Ascending aorta (tissue), 2 donors: ENCODE results near the gene EPB41L5. TPM values are rescaled to one million over a fixed set of nuclear protein-coding genes. Genes with fewer than 3 reads are reported as not detected.
A peak's percentile ranks its signal among the peaks of the same experiment; 100 is the strongest.

Experiments used
- DNase-seq, 2 donors: peaks; one replicate each; pipeline ENCODE4 v3.0.0-alpha.2; 2019; ENCODE audit warnings: low spot score in 2 of 2
- H3K27ac ChIP-seq, 2 donors: fragments of 200-600 bp; sonication (generic); one replicate each; pipeline ENCODE4 v1.5.1; 2016 to 2017; ENCODE audit warnings: mild to moderate bottlenecking in 1 of 2
- H3K27me3 ChIP-seq: fragments of 200-600 bp; sonication (generic); one replicate; pipeline ENCODE4 v1.5.1; 2017
- H3K36me3 ChIP-seq, 2 donors: fragments of 200-600 bp; sonication (generic); one replicate each; pipeline ENCODE4 v1.5.1; 2016
- H3K4me1 ChIP-seq, 2 donors: fragments of 200-600 bp; sonication (generic); one replicate each; pipeline ENCODE4 v1.5.1; 2016 to 2017; ENCODE audit warnings: mild to moderate bottlenecking in 1 of 2
- H3K4me3 ChIP-seq, 2 donors: fragments of 200-600 bp; sonication (generic); one replicate each; pipeline ENCODE4 v1.5.1; 2016 to 2017; ENCODE audit warnings: mild to moderate bottlenecking in 1 of 2
- H3K9me3 ChIP-seq, 2 donors: fragments of 200-600 bp; sonication (generic); one replicate each; pipeline ENCODE4 v1.5.1; 2016
- intact Hi-C: fragments of 100-400 bp; cut with DNase I; formaldehyde crosslinking; loops from one replicate; pipeline ENCODE4 v1.15.1; 2023
- total RNA-seq: library from RNA; depleted of rRNA; stranded (reverse); fragments of >200 nt; gene quantifications from one replicate; pipeline ENCODE4 v1.1.0, GENCODE V29; 2016
- TF ChIP-seq, protein P1 (sequence below), 3 experiments: fragments of 200-600 bp in 2 of 3; fragments of 450-650 bp in 1 of 3; sonication (generic) in 2 of 3; IDR thresholded peaks; one replicate each; pipeline ENCODE4 v1.5.1; 2016 to 2019; ENCODE audit warnings: antibody characterized with exemption in 3 of 3, mild to moderate bottlenecking in 1 of 3, moderate library complexity in 1 of 3

The EPB41L5 gene
- total RNA-seq, 1 donor from 2014 or later, result 11.7 TPM

DNA sequence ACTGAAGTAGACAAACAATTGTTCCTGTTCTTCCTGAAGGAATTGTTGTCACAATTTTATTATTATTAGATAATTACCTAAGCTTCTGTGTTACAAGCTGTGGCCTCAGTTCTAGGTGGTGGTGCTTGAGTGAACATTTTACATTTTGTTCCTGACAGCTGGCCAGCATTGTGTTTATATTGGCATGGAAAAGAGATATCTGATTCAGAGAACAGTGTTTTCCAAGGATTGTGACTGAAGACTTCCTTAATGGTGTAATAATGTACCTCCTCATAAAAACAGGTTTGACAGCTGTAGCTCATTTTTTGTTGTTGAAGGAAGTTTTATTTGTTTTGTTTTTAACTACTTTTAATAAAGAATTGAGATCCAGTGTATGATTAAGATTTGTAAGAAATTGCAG, 95.2 kb downstream of the EPB41L5 start:
- H3K4me3 ChIP-seq, result no peak overlapping the region
- H3K36me3 ChIP-seq, result peaks cover 0 to 7% of the 10 kb centered on the region in 2 donors
- TF ChIP-seq, protein P1, sequence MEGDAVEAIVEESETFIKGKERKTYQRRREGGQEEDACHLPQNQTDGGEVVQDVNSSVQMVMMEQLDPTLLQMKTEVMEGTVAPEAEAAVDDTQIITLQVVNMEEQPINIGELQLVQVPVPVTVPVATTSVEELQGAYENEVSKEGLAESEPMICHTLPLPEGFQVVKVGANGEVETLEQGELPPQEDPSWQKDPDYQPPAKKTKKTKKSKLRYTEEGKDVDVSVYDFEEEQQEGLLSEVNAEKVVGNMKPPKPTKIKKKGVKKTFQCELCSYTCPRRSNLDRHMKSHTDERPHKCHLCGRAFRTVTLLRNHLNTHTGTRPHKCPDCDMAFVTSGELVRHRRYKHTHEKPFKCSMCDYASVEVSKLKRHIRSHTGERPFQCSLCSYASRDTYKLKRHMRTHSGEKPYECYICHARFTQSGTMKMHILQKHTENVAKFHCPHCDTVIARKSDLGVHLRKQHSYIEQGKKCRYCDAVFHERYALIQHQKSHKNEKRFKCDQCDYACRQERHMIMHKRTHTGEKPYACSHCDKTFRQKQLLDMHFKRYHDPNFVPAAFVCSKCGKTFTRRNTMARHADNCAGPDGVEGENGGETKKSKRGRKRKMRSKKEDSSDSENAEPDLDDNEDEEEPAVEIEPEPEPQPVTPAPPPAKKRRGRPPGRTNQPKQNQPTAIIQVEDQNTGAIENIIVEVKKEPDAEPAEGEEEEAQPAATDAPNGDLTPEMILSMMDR (IDR thresholded peaks at IDR 0.05), result no peak
- no peak for DNase-seq
- H3K27ac ChIP-seq, result no peak overlapping the region
- intact Hi-C loops, result no loop called here
- no peaks in the 10 kb centered on the region for H3K9me3 ChIP-seq
- peaks cover 0 to 8% of the 10 kb centered on the region in 2 donors for H3K4me1 ChIP-seq
- H3K27me3 ChIP-seq, result no peaks in the 10 kb centered on the region

DNA sequence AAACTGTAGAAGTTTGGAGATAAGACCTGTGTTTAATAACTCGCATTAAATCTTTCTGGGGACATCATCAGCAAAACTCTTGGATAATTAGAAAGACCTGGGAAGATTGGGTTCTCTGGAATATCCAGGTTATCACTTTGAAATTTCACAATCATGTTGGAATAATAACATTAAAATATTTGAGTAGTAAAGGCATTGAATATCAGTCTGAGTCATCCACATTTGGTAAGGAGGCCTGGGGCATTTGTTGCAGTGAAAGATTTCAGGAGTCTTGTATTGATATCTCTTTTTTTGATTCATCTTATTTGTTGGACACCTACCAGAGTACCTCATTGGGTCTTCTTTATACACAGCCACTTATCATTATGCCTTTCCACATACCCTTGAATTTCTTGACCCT, 95.9 kb downstream of the EPB41L5 start:
- Histone ChIP-seq H3K4me3 (no peak overlapping the region), H3K27ac (no peak overlapping the region), H3K36me3 (peaks cover 0 to 7% of the 10 kb centered on the region in 2 donors), H3K27me3 (no peaks in the 10 kb centered on the region), H3K4me1 (peaks cover 0 to 8% of the 10 kb centered on the region in 2 donors), H3K9me3 (no peaks in the 10 kb centered on the region)
- DNase-seq, result no peak
- TF ChIP-seq, protein P1 (IDR thresholded peaks at IDR 0.05), result no peak
- intact Hi-C loops, result no loop called here

DNA sequence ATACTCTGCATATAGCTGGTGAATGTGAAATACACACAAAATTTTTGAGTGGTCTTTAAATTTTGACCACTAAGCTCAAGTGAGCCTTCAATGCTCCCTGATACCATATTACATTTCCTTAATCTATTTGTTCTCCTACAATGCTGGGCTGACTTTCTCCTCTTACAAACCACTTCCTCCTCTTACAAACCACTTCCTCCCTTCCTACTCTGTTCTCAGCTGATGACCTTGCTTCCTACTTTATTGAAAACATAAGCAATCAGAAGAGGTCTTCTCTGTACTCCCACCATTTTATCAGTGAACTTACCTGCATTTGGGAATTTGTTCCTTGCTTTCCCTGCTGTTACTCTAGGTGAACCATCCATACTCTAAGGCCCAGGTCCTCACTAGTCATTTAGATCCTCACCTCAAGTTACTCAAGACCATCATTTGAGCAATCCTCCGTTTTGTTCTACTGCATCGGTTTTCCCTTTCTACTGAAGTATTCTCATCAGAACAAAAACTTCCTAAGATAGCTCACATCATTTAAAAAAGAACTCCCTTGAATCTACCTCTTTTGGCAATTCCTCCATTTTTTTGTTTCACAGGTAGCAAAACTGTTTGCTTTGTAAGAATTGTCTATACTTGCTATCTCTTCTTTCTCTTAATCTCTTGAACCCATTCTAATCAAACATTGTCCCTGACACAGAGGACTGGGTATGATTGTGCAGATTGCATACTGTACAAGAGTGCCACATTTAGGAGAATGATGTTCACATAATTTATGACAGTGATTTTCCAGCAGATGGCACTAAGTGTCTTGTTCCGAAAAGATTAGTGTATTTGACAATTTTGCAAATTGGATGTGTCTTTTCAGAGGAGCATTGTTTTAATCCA, 96.5 kb downstream of the EPB41L5 start:
- DNase-seq, result no peak
- Histone ChIP-seq H3K27me3 (no peaks in the 10 kb centered on the region), H3K27ac (no peak overlapping the region), H3K4me1 (peaks cover 0 to 8% of the 10 kb centered on the region in 2 donors), H3K36me3 (peaks cover 0 to under 1% of the 10 kb centered on the region in 2 donors), H3K4me3 (no peak overlapping the region), H3K9me3 (no peaks in the 10 kb centered on the region)
- TF ChIP-seq, protein P1 (IDR thresholded peaks at IDR 0.05), result peak in 1 of 3 experiments; percentile 15
- intact Hi-C loops, result no loop called here

DNA sequence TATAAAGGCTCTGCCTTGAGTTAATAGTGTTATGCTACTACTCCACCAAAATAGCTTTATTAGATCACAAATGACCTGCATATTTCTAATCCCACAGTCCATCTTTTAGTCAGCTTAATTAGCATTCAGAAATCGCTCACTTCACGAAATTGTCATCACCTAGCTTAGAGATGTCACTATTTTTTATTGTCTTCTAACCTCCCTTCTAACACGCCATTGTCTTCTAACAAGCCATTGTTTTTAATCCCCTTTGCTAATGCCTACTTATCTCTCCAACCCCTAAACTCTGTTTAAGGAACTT, 97.1 kb downstream of the EPB41L5 start:
- no peaks in the 10 kb centered on the region for H3K9me3 ChIP-seq
- H3K27me3 ChIP-seq, result no peaks in the 10 kb centered on the region
- peaks cover 0 to 8% of the 10 kb centered on the region in 2 donors for H3K4me1 ChIP-seq
- TF ChIP-seq, protein P1 (IDR thresholded peaks at IDR 0.05), result no peak
- H3K36me3 ChIP-seq, result no peaks in the 10 kb centered on the region
- no peak for DNase-seq
- H3K4me3 ChIP-seq, result no peak overlapping the region
- H3K27ac ChIP-seq, result no peak overlapping the region
- intact Hi-C loops, result no loop called here

DNA sequence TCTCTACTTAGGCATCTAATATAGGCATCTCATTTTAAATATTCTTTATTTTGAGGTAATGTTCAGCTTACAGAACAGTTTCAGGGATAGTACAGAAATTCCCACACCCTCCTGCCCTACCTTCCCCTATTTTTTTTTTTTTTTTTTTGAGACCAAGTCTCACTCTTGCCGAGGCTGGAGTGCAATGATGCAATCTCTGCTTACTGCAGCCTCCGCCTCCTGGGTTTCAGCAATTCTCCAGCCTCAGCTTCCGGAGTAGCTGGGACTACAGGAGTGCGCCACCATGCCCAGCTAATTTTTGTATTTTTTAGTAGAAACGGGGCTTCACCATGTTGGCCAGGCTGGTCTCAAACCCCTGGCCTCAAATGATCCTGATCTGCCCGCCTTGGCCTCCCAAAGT, 97.6 kb downstream of the EPB41L5 start:
- DNase-seq, result no peak
- intact Hi-C loops, result no loop called here
- TF ChIP-seq, protein P1 (IDR thresholded peaks at IDR 0.05), result no peak
- peaks cover 0 to 8% of the 10 kb centered on the region in 2 donors for H3K4me1 ChIP-seq
- no peaks in the 10 kb centered on the region for H3K36me3 ChIP-seq
- no peaks in the 10 kb centered on the region for H3K9me3 ChIP-seq
- H3K4me3 ChIP-seq, result no peak overlapping the region
- H3K27me3 ChIP-seq, result no peaks in the 10 kb centered on the region
- H3K27ac ChIP-seq, result no peak overlapping the region
